Measurements from ENCODE around the gene SIT1.

DNA sequence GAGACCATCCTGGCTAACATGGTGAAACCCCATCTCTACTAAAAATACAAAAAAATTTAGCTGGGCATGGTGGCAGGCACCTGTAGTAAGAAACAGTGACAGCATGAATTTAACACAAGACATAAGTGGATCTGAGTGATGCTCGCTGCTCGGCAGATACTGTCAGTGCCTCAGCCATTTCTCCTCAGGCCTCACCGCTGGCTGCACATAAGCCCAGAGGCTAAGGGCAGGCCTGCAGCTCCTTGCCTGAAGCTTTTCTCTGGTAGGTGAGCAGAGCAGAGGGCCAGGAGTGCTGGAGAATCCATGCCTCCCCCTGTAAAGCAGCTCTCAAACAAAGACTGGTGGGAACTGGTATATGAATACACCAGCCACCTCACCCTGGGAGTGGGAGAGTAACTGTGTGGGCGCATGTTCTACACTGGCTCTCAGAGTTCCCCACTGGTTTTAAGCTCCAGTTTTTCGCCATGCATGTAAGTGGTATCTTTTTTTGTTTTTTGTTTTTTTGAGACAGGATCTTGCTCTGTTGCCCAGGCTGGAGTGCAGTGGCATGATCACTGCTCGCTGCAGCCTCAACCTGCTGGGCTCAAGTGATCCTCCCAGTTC lies 22.2 kb downstream of the SIT1 start:
- TF ChIP-seq, protein P1, sequence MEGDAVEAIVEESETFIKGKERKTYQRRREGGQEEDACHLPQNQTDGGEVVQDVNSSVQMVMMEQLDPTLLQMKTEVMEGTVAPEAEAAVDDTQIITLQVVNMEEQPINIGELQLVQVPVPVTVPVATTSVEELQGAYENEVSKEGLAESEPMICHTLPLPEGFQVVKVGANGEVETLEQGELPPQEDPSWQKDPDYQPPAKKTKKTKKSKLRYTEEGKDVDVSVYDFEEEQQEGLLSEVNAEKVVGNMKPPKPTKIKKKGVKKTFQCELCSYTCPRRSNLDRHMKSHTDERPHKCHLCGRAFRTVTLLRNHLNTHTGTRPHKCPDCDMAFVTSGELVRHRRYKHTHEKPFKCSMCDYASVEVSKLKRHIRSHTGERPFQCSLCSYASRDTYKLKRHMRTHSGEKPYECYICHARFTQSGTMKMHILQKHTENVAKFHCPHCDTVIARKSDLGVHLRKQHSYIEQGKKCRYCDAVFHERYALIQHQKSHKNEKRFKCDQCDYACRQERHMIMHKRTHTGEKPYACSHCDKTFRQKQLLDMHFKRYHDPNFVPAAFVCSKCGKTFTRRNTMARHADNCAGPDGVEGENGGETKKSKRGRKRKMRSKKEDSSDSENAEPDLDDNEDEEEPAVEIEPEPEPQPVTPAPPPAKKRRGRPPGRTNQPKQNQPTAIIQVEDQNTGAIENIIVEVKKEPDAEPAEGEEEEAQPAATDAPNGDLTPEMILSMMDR (IDR thresholded peaks at IDR 0.05; ENCODE audit: extremely low read depth in 1 of 2, insufficient read depth in 1 of 2, low read depth in 1 of 2, low read length in 2 of 2), result no peak
- no peak for TF ChIP-seq MAX (IDR thresholded peaks at IDR 0.05; ENCODE audit: insufficient read depth, insufficient read length)
- no peak for TF ChIP-seq POLR2A (IDR thresholded peaks at IDR 0.05; ENCODE audit: low read depth, low read length)
- no peak for TF ChIP-seq POLR2AphosphoS5 (IDR thresholded peaks at IDR 0.05; ENCODE audit: insufficient read depth, low read depth, low read length)
- TF ChIP-seq EZH2 (IDR thresholded peaks at IDR 0.05; ENCODE audit: borderline replicate concordance, low read depth, low read length, severe bottlenecking), result no peak
- TF ChIP-seq GATA2 (IDR thresholded peaks at IDR 0.05; ENCODE audit: insufficient read depth, insufficient read length, low read depth, low read length), result no peak

All from endothelial cell of umbilical vein (primary cell).